Ascending aorta (tissue), 2 donors: ENCODE results near the gene ZNF462. TPM values are rescaled to one million over a fixed set of nuclear protein-coding genes. Genes with fewer than 3 reads are reported as not detected.

ENCODE experiments used
- DNase-seq, 2 donors: peaks; one replicate each; pipeline ENCODE4 v3.0.0-alpha.2; 2019; ENCODE audit warnings: low spot score in 2 of 2
- H3K27ac ChIP-seq, 2 donors: fragments of 200-600 bp; sonication (generic); one replicate each; pipeline ENCODE4 v1.5.1; 2016 to 2017; ENCODE audit warnings: mild to moderate bottlenecking in 1 of 2
- H3K27me3 ChIP-seq: fragments of 200-600 bp; sonication (generic); one replicate; pipeline ENCODE4 v1.5.1; 2017
- H3K36me3 ChIP-seq, 2 donors: fragments of 200-600 bp; sonication (generic); one replicate each; pipeline ENCODE4 v1.5.1; 2016
- H3K4me1 ChIP-seq, 2 donors: fragments of 200-600 bp; sonication (generic); one replicate each; pipeline ENCODE4 v1.5.1; 2016 to 2017; ENCODE audit warnings: mild to moderate bottlenecking in 1 of 2
- H3K4me3 ChIP-seq, 2 donors: fragments of 200-600 bp; sonication (generic); one replicate each; pipeline ENCODE4 v1.5.1; 2016 to 2017; ENCODE audit warnings: mild to moderate bottlenecking in 1 of 2
- H3K9me3 ChIP-seq, 2 donors: fragments of 200-600 bp; sonication (generic); one replicate each; pipeline ENCODE4 v1.5.1; 2016
- CTCF ChIP-seq, 3 experiments: fragments of 200-600 bp in 2 of 3; fragments of 450-650 bp in 1 of 3; sonication (generic) in 2 of 3; IDR thresholded peaks; one replicate each; pipeline ENCODE4 v1.5.1; 2016 to 2019; ENCODE audit warnings: antibody characterized with exemption in 3 of 3, mild to moderate bottlenecking in 1 of 3, moderate library complexity in 1 of 3
- intact Hi-C: fragments of 100-400 bp; cut with DNase I; formaldehyde crosslinking; loops from one replicate; pipeline ENCODE4 v1.15.1; 2023
- total RNA-seq: library from RNA; depleted of rRNA; stranded (reverse); fragments of >200 nt; gene quantifications from one replicate; pipeline ENCODE4 v1.1.0, GENCODE V29; 2016

ZNF462 gene, protein sequence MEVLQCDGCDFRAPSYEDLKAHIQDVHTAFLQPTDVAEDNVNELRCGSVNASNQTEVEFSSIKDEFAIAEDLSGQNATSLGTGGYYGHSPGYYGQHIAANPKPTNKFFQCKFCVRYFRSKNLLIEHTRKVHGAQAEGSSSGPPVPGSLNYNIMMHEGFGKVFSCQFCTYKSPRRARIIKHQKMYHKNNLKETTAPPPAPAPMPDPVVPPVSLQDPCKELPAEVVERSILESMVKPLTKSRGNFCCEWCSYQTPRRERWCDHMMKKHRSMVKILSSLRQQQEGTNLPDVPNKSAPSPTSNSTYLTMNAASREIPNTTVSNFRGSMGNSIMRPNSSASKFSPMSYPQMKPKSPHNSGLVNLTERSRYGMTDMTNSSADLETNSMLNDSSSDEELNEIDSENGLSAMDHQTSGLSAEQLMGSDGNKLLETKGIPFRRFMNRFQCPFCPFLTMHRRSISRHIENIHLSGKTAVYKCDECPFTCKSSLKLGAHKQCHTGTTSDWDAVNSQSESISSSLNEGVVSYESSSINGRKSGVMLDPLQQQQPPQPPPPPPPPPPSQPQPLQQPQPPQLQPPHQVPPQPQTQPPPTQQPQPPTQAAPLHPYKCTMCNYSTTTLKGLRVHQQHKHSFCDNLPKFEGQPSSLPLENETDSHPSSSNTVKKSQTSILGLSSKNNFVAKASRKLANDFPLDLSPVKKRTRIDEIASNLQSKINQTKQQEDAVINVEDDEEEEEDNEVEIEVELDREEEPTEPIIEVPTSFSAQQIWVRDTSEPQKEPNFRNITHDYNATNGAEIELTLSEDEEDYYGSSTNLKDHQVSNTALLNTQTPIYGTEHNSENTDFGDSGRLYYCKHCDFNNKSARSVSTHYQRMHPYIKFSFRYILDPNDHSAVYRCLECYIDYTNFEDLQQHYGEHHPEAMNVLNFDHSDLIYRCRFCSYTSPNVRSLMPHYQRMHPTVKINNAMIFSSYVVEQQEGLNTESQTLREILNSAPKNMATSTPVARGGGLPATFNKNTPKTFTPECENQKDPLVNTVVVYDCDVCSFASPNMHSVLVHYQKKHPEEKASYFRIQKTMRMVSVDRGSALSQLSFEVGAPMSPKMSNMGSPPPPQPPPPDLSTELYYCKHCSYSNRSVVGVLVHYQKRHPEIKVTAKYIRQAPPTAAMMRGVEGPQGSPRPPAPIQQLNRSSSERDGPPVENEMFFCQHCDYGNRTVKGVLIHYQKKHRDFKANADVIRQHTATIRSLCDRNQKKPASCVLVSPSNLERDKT (N-terminal part only)
- total RNA-seq: 8.8 TPM

GRCh38 chr9:106862821-106863720 lies at the start of gene ZNF462:
Gene ZNF462, plus strand, starts transcription at chr9:106863166. Its CDS starts 60,218 bp downstream, at chr9:106923384.
- no peaks in the 10 kb centered on the region for H3K9me3 ChIP-seq
- H3K36me3 ChIP-seq: no peaks in the 10 kb centered on the region
- intact Hi-C loops: loop anchor here (5.0 kb wide), 1 partner anchor 419 kb away; the partner anchor contains the start of gene RAD23B
- peak in 1 of 2 donors; percentile 65 for DNase-seq
- TF ChIP-seq CTCF (IDR thresholded peaks at IDR 0.05): peak; percentile 11 to 87 (median 14)
- H3K27me3 ChIP-seq: no peaks in the 10 kb centered on the region
- peak within 1 kb of the TSS; percentile 69 to 76 for H3K4me3 ChIP-seq
- H3K27ac ChIP-seq: peak within 1 kb of the TSS; percentile 77 to 83
- H3K4me1 ChIP-seq: peaks cover 0 to 6% of the 10 kb centered on the region in 2 donors

DNA sequence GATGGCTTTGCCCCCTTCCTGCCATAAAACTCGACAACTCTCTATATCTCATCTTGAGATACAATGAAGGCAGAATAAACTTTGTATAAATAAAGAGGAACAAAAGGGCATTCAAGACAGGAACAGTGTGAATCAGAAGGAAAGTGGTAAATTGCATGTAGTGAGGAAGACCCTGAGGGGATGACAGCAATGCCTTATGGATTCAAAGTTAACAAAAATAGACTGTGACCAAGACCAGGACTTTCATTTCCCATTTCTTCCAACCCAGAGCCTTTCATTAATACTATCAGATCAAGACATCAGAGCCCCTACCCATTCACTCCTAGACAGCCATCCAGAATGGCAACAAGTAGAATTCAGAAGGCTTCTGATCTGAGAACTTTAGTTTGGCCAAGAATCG lies 46.4 kb upstream of the ZNF462 start:
- H3K27ac ChIP-seq: no peak overlapping the region
- intact Hi-C loops: no loop called here
- no peaks in the 10 kb centered on the region for H3K27me3 ChIP-seq
- H3K36me3 ChIP-seq: no peaks in the 10 kb centered on the region
- no peak for DNase-seq
- no peaks in the 10 kb centered on the region for H3K9me3 ChIP-seq
- no peaks in the 10 kb centered on the region for H3K4me1 ChIP-seq
- no peak for TF ChIP-seq CTCF (IDR thresholded peaks at IDR 0.05)
- no peak overlapping the region for H3K4me3 ChIP-seq

GRCh38 chr9:106818034-106818433 lies 44.9 kb upstream of the ZNF462 start:
- Histone ChIP-seq H3K9me3 (no peaks in the 10 kb centered on the region), H3K4me1 (no peaks in the 10 kb centered on the region), H3K4me3 (no peak overlapping the region), H3K36me3 (no peaks in the 10 kb centered on the region), H3K27ac (no peak overlapping the region), H3K27me3 (no peaks in the 10 kb centered on the region)
- DNase-seq: no peak
- no peak for TF ChIP-seq CTCF (IDR thresholded peaks at IDR 0.05)
- intact Hi-C loops: no loop called here

DNA sequence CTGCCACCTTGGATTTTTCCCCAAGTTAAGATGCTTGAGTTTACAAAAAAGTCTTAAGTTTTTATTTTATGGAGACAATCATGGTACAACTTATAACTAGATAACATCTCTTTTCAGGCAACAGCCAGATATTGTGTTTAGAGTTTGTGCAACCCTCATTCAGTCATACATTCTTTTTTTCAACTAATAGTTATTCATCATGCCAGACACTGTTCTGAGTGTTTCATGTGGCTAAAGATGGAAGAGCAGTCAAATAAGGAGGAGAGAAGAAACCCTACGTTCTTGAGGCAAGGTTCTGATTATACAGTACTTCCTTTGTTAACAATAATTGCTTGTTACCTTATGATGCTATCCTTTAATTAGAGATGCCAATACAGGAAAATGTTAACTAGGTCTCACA lies 42.1 kb upstream of the ZNF462 start:
- no peak for TF ChIP-seq CTCF (IDR thresholded peaks at IDR 0.05)
- intact Hi-C loops: no loop called here

More for the DNA sequence above, 42.1 kb upstream of the ZNF462 start:
- no peak for DNase-seq
- Histone ChIP-seq H3K27ac (no peak overlapping the region), H3K9me3 (no peaks in the 10 kb centered on the region), H3K36me3 (no peaks in the 10 kb centered on the region), H3K27me3 (no peaks in the 10 kb centered on the region), H3K4me1 (no peaks in the 10 kb centered on the region), H3K4me3 (no peak overlapping the region)
